Activated CD8-positive, alpha-beta memory T cell treated with anti-CD3 and anti-CD28 coated beads, Interleukin-2, amount 50 U/mL, for 1 hour (primary cell): ENCODE data around the gene MRTFA.

Experiments used
- DNase-seq: peaks from one replicate; pipeline ENCODE4 v3.0.0-alpha.2; 2020; ENCODE audit errors: extremely low read depth

Gene MRTFA

DNA sequence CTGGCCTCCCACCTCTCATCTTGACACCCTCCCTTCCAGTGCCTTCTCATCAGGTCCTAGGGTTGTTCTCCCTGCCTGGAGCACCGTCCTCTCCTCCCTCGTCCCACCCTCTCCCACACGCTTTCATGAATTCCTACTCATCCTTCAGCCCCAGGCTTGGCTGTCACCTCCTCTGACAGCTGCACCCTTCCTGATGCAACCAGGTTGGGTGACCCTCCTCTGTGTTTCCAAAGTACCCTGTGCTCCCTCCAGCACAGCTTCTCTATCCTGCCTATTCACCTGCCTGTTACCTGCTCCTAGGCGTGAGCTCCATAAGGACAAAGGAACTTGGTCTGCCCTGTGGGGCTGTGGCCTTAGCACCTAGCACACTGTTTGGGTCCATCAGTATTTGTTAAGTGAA lies 207.7 kb downstream of the MRTFA start:
- DNase-seq, result no peak

- no peak for DNase-seq
These were observed 209.8 kb downstream of the MRTFA start for GRCh38 chr22:40426594-40427333.

DNA sequence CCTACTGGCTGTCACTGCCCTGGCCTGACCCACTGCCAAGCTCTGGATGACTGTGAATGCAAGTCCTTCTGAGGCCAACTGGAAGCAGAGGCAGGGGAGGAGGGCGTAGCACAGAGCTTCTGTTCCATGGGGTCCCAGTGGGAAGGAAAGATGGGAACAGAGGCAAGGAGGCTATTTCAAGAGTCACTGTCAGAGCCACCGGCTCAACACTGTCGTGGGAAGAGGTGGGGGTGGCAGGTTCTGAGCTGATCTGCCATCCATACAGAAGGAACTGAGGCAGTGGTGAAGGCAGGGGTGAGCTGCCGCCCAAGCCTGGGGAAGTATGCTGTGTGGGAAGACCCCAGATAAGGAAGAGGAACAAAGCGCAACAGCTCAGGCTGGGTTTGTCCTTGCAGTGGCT lies 211.4 kb downstream of the MRTFA start:
- no peak for DNase-seq

DNA sequence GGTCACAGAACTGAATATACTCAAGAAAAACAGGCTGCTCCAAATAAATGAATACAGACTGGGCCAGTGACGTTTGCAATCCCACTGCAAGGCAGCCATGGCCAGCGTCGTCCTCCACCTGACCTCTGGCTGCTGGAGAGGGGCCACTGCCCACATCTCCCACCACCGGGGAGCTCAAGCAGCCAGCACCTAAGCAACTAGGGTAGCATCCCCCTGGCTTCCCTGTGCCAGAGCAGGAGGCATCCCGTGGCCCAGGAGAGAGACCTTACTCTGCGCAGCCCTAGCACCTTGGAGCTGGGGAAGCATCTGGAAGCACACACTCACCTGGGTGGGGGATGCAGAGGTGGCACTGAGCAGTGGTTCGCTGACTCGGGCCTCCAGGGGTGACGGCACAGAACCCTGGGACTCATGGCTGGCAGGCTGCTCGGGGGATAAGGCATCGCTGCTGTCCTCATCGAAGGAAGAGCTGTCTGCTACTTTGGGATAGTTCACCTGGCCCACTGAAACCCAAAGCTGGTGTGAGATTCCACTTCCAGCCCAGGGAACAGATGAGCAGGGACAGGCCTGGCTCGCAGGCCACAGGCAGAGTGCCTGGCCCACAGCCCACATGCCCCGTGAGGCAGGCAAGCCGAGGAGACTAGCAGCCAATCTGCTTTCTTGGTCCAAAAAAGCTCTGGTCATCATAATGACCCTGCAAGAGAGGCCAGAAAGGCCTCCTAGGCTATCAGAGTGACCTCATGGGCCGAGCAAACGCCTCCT lies 212.5 kb downstream of the MRTFA start:
- DNase-seq, result no peak

- DNase-seq, result no peak
These were observed 213.2 kb downstream of the MRTFA start for GRCh38 chr22:40423310-40423688.

DNA sequence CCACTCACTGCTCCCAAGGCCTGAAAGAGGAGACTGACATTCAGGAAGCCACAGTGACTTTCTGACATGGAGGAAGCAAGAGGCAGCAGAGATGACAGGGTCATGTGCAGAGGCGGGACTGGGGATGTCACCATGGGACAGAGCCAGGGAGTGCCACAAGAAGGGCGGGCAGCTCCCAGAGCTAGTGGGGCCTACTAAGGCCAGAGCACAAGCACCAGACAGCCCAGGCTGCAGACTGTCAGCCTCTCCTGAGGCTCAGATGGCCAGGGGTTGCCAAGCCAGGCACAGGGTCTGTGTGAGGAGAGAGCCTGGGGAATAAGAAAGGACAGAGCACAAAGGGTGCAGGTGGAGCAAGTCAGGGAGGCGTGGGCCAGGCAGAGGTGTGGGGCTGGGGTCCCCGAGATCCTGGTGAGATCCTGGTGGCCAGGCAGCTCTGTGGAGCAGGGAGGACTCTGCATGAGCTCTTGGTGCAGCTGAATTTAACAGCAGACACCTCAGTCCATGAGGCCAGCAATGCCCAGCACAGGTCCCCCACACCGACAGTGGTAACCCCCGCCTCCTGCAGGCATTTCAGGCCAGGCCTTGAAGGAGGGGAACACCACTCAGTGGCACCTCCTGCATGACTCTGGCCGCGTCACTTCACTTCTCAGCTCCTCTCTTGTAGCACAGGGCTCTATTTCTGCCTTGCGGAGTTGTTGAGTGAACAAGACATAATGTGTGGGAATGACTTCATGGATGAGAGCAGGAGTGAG lies 213.8 kb downstream of the MRTFA start:
- DNase-seq, result no peak

DNA sequence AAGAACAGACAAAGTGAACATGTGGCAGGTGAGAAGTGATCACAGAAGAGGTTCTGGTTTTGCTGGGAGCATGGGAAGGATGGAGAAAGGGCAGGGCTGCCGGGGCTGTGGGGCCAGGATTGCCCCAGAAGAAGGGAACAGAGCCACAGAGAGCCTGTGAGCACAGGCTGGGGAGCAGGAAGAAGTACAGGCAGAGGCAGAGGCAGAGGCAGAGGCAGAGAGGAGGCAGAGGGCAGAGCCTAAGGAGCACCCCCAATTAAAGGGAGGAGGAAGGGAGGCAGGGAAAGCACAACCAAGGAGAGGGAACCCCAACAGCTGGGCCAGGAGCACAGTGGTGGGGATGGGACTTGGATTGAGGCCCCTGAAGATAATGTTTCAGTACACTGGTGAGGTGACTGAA lies 214.6 kb downstream of the MRTFA start:
- DNase-seq, result no peak

GRCh38 chr22:40421082-40421350 lies 215.5 kb downstream of the MRTFA start:
- no peak for DNase-seq

DNA sequence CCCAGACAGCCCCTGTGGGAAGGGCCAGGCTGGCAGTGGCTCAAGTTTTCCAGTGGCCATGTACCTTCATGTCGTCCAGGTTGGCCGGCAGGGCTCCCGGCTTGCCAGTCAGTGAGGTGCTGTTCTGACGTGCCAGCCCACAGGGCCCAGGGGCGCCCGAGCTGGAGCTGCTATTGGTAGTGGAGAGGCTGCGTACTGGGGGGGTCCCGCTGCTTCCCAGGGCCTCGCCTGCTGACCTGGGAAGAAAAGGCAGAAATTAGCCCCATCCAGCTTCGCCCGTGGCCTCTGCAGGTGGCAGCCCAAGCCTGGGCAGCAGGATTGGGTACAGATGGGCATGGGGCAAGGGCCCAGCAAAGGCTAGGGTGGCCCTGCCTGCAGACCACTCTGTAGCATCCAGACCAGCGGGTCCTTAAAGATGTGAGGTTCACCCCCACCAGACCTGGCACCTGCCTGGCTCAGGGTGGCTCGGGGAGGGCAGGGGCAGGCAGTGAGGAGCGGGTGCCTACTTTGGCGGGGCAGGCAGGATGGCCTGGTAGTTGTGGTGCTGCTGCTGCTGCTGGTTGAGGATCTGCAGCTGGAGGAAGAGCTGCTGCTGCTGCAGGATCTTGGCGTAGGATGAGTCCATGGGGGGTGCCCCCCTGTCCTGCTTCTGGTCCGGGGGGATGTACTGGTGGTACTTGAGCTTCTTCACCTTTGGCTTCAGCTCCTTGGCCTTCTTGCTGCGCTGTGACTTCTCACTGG lies 216.0 kb downstream of the MRTFA start:
- DNase-seq, result no peak

DNA sequence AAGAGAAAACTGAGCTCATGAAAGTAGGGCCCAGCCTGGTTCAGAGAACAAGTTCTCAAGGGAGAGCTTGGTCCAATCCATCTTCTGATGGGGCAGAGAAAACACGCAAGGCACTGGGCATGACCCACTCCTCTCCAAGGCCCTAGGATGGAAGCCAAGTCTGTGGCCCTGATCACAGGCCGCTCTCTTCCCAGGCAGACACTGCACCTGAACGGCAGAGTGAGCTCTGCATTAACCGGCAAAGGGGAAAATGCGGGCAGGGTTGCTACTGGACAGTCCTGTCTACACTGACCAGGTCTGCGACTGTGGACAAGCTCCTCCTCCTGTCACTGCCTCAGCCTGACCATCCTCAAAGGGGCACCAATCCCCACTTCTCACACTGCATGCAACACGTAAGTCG lies 216.8 kb downstream of the MRTFA start:
- DNase-seq, result no peak

DNA sequence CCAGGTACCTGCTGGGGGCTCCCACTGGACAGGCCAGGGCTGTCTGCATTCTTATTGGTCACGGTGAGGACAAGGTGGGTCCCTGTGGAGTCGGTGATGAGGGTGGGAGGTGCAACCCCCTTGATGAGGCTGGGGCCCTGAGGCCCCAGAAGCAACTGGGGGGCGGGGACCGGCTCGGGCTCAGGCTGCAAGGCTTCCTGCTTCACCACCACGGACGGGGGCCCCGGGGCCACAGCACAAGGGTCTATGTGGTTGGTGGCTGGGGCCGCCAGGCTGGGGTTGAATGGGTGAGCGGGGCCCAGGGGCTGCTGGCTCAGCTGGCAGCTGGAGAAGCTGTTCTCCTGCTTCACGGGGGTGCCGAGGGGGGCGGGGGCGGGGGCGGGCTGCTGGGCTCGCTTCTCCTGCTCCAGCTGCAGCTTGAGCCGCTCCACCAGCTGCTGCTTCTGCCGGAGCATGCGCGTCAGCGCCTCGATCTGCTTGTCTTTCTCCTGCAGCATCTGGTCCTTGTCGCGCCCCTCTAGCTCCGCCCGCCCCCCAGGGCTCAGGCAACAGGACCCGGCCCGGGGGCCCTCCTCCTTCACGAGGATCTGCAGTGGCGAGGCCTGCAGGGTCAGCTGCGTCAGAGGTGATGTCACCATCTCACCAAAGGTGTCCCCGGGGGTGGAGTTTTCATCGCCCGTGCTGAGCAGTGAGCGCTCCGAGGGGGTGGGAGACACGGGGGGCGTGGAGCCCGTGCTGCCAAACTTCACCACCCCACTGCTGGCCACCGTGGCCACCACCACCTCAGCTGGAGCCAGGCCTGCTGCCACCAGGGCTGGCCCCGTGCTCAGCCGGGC lies 217.9 kb downstream of the MRTFA start:
- peak; percentile 33 for DNase-seq

DNA sequence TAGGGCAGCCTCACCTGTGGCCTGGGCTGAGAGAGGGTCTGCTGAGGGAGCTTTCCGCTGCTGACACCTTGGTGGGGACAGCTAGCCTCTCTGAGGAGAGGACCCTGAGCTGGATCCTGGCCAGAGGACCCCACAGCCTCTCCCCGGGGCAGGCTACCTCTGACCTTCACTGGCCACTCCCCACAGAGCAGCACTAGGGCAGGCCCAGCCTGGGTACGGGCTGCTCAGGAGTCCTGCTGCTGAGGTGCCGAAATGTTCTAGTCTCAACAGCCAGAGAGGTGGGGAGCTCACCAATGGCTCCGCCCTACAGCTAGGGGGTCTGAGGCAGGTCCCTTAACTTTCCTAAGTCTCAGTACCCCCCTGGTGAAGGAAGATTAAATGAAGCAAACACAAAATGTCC lies 218.6 kb downstream of the MRTFA start:
- no peak for DNase-seq

GRCh38 chr22:40417041-40417440 lies 219.5 kb downstream of the MRTFA start:
- DNase-seq, result no peak

GRCh38 chr22:40416636-40417035 lies 219.9 kb downstream of the MRTFA start:
- DNase-seq, result no peak

DNA sequence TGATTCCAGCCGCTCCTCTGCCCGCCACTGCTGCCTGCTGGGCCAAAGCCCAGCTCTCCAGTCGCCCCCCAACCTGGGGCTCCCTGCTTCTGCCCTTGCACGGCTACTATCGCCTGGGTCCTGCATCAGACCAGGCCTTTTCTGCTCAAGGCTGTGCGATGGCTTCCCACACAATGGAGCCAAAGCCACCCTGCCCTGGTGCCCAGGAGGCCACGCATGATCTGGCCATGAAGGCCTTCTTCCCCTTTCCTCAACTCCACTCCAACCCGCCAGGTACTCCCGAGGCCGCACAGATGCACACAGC lies 220.3 kb downstream of the MRTFA start:
- no peak for DNase-seq

- no peak for DNase-seq
These were observed 220.8 kb downstream of the MRTFA start for GRCh38 chr22:40415531-40416266.

DNA sequence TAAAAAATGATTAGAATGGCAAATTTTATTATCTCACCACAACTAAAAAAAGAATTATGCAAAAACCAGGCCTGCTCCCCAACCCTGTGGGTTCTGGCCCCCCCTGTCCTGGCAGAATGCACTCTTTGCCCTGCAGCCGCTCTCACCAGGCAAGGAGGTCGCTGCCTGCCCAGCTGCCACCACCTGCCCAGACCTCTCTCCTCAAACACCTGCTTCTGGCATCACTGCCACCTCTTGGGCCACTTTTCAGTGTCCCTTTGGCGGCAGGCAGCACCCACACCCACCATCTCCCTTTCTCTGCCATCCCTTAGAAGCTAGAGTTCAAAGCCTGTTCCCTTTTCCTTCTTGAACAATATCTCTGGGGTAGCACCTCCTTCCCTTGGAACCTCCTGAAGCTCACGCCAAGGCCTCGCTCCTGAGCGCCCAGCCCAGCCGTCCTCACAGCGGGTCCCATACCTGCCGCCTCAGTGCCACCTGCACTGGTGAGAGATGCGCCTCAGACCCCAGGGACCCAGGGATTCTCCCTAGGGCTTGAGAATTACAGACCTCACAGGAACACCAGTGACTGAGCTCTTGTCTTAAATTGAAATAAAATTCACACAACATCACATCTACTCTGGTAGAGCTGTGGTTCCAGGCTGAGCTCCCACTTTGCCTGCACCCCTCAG lies 221.5 kb downstream of the MRTFA start:
- no peak for DNase-seq

DNA sequence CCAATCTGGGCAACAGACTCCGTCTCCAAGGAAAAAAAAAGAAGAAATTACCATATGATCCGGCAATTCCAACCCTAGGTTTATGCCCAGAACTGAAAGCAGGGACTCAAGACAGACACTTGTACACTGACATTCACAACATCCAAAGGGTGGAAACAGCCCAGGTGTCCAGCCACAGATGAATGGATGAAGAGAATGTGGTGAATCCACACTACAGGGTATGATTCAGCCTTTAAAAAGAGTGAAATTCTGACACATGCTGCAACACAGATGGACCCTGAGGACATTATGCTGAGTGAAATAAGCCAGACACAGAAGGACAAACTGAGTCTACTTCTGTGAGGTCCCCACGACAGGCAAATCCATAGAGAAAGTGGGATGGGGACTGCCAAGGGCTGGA lies 222.2 kb downstream of the MRTFA start:
- DNase-seq, result no peak

DNA sequence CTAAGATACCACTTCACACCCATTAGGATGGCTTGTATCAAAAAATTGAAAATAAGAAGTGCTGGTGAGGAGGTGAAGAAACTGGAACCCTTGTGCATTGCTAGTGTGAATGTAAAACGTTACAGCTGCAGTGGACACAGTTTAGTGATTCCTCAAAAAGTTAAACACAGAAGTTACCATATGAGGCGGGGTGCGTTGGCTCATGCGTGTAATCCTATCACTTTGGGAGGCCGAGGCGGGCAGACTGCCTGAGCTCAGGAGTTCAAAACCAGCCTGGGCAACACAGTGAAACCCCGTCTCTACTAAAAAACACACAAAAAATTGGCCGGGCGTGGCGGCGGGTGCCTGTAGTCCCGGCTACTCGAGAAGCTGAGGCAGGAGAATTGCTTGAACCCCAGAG lies 222.6 kb downstream of the MRTFA start:
- DNase-seq, result no peak

DNA sequence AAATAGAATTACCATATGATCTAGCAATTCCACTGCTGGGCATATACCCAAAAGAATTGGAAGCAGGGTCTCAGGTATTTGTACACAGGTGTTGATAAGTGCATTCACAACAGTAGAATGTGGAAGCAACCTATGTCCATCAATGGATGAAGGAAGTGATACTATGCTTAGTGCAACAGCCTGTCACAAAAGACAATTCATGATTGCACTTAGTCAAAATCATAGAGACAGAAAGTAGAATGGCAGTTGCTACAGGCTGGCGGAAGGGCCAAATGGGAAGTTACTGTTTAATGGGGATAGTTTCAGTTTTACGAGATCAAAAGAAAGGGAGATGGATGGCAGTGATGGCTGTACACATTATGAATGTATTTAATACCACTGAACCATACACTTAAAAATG lies 224.1 kb downstream of the MRTFA start:
- DNase-seq, result no peak

GRCh38 chr22:40411506-40411861 lies 225.0 kb downstream of the MRTFA start:
- no peak for DNase-seq
